ENCODE data around the gene MTMR4. TPM values are rescaled to one million over a fixed set of nuclear protein-coding genes. Genes with fewer than 3 reads are reported as not detected.
A peak's percentile ranks its signal among the peaks of the same experiment; 100 is the strongest.

Gene MTMR4
- total and polyA plus RNA-seq, 10 donors = 12.7 to 61.9 (median 50.1) TPM

GRCh38 chr17:58536542-58536941, 22.1 kb upstream of the MTMR4 start:
- H3K27ac ChIP-seq = no peak overlapping the region
- H3K4me3 ChIP-seq = no peak overlapping the region
- peaks cover 0 to 18% (median 0%) of the 10 kb centered on the region in 7 donors for H3K27me3 ChIP-seq (replicated peaks in 1 of 7)
- no peak for DNase-seq
- peaks cover 3 to 50% (median 25%) of the 10 kb centered on the region in 6 donors for H3K4me1 ChIP-seq
- intact Hi-C loops (cut with DNase I; ENCODE audit: low total_unique reads) = no loop called here
- no peaks in the 10 kb centered on the region for H3K9me3 ChIP-seq
- 86 to 100% (median 93%) methylated on average over 3 of the region's 3 CpGs for WGBS, 5 donors
- TF ChIP-seq POLR2A (IDR thresholded peaks at IDR 0.05) = no peak
- no peak for TF ChIP-seq POLR2AphosphoS5 (IDR thresholded peaks at IDR 0.05)
- no peak for TF ChIP-seq CTCF (IDR thresholded peaks at IDR 0.05 in 8 of 11, conservative IDR thresholded peaks at IDR 0.05 in 3 of 11)
- no peaks in the 10 kb centered on the region for H3K36me3 ChIP-seq

GRCh38 chr17:58535431-58535830, 21.0 kb upstream of the MTMR4 start:
- H3K9me3 ChIP-seq = no peaks in the 10 kb centered on the region
- peaks cover 0 to 29% (median 0%) of the 10 kb centered on the region in 7 donors for H3K27me3 ChIP-seq (replicated peaks in 1 of 7)
- peaks cover 3 to 61% (median 30%) of the 10 kb centered on the region in 6 donors for H3K4me1 ChIP-seq
- no peaks in the 10 kb centered on the region for H3K36me3 ChIP-seq
- WGBS, 5 donors = 85 to 100% (median 92%) methylated on average over 2 of the region's 2 CpGs
- H3K4me3 ChIP-seq = no peak overlapping the region
- no peak for DNase-seq
- H3K27ac ChIP-seq = no peak overlapping the region
- no peak for TF ChIP-seq POLR2A (IDR thresholded peaks at IDR 0.05)
- TF ChIP-seq POLR2AphosphoS5 (IDR thresholded peaks at IDR 0.05) = no peak
- no peak for TF ChIP-seq CTCF (IDR thresholded peaks at IDR 0.05 in 8 of 11, conservative IDR thresholded peaks at IDR 0.05 in 3 of 11)
- intact Hi-C loops (cut with DNase I; ENCODE audit: low total_unique reads) = no loop called here

- Histone ChIP-seq H3K27me3 (replicated peaks in 1 of 7) (peaks cover 0 to 30% (median 0%) of the 10 kb centered on the region in 7 donors), H3K9me3 (no peaks in the 10 kb centered on the region), H3K27ac (peak overlapping the region in 1 of 8 donors; percentile 45), H3K4me1 (peaks cover 3 to 65% (median 30%) of the 10 kb centered on the region in 6 donors), H3K36me3 (no peaks in the 10 kb centered on the region), H3K4me3 (no peak overlapping the region)
- TF ChIP-seq POLR2AphosphoS5 (IDR thresholded peaks at IDR 0.05) (no peak), POLR2A (IDR thresholded peaks at IDR 0.05) (no peak), CTCF (IDR thresholded peaks at IDR 0.05 in 8 of 11, conservative IDR thresholded peaks at IDR 0.05 in 3 of 11) (no peak)
- peak; percentile 21 for DNase-seq
- intact Hi-C loops (cut with DNase I; ENCODE audit: low total_unique reads) = no loop called here
- 55 to 83% (median 69%) methylated on average over 3 to 4 of the region's 4 CpGs for WGBS, 5 donors
Observed at GRCh38 chr17:58534901-58535421, 20.5 kb upstream of the MTMR4 start.

GRCh38 chr17:58534331-58534730, 19.9 kb upstream of the MTMR4 start:
- Histone ChIP-seq H3K4me3 (no peak overlapping the region), H3K9me3 (no peaks in the 10 kb centered on the region), H3K36me3 (no peaks in the 10 kb centered on the region), H3K27me3 (replicated peaks in 1 of 7) (peaks cover 0 to 30% (median 0%) of the 10 kb centered on the region in 7 donors), H3K27ac (peak overlapping the region in 1 of 8 donors; percentile 45), H3K4me1 (peaks cover 3 to 67% (median 27%) of the 10 kb centered on the region in 6 donors)
- no peak for TF ChIP-seq POLR2AphosphoS5 (IDR thresholded peaks at IDR 0.05)
- no peak for TF ChIP-seq CTCF (IDR thresholded peaks at IDR 0.05 in 8 of 11, conservative IDR thresholded peaks at IDR 0.05 in 3 of 11)
- no peak for TF ChIP-seq POLR2A (IDR thresholded peaks at IDR 0.05)
- intact Hi-C loops (cut with DNase I; ENCODE audit: low total_unique reads) = no loop called here
- 58 to 86% (median 79%) methylated on average over 3 of the region's 3 CpGs for WGBS, 5 donors
- DNase-seq = peak; percentile 24

Measured in spleen (tissue), 11 donors.